Measurements from ENCODE around the gene UGT2B11.
"Not testable (repeated sequence)": the region's sequence is repeated elsewhere in the genome, so short reads cannot be mapped to it uniquely, and the experiment has no call there.

Gene UGT2B11

GRCh38 chr4:69214716-69215115 lies at the start of gene UGT2B11:
TSS of gene UGT2B11 (minus strand) at chr4:69214748. CDS start at chr4:69214722, 26 bp downstream.
- Histone ChIP-seq H3K79me2 (ENCODE audit: control insufficient read depth, insufficient read depth, low read length, unreplicated experiment) (no peaks in the 10 kb centered on the region), H3K27me3 (ENCODE audit: insufficient read depth, low read length) (no peaks in the 10 kb centered on the region), H3K4me1 (ENCODE audit: control insufficient read depth, insufficient read depth, low read length, unreplicated experiment) (no peaks in the 10 kb centered on the region), H3K36me3 (ENCODE audit: insufficient read depth, low read length) (no peaks in the 10 kb centered on the region), H3K27ac (ENCODE audit: low read depth, low read length) (no peak within 1 kb of the TSS), H2AFZ (ENCODE audit: low read length, unreplicated experiment) (no peak within 1 kb of the TSS), H3K4me3 (ENCODE audit: low read depth, low read length) (no peak within 1 kb of the TSS)

GRCh38 chr4:69253147-69253772 lies 38.7 kb upstream of the UGT2B11 start:
- H2AFZ ChIP-seq (ENCODE audit: low read length, unreplicated experiment), result not testable (repeated sequence)

GRCh38 chr4:69250884-69251283 lies 36.3 kb upstream of the UGT2B11 start:
- H2AFZ ChIP-seq (ENCODE audit: low read length, unreplicated experiment); H3K4me1 ChIP-seq (ENCODE audit: control insufficient read depth, insufficient read depth, low read length, unreplicated experiment); H3K27ac ChIP-seq (ENCODE audit: low read depth, low read length); H3K27me3 ChIP-seq (ENCODE audit: insufficient read depth, low read length); H3K79me2 ChIP-seq (ENCODE audit: control insufficient read depth, insufficient read depth, low read length, unreplicated experiment); H3K36me3 ChIP-seq (ENCODE audit: insufficient read depth, low read length); H3K4me3 ChIP-seq (ENCODE audit: low read depth, low read length): not testable (repeated sequence)

More at GRCh38 chr4:69253147-69253772, 38.7 kb upstream of the UGT2B11 start:
- not testable (repeated sequence) for H3K79me2 ChIP-seq (ENCODE audit: control insufficient read depth, insufficient read depth, low read length, unreplicated experiment); H3K4me3 ChIP-seq (ENCODE audit: low read depth, low read length); H3K4me1 ChIP-seq (ENCODE audit: control insufficient read depth, insufficient read depth, low read length, unreplicated experiment); H3K27me3 ChIP-seq (ENCODE audit: insufficient read depth, low read length); H3K27ac ChIP-seq (ENCODE audit: low read depth, low read length); H3K36me3 ChIP-seq (ENCODE audit: insufficient read depth, low read length)

- not testable (repeated sequence) for H3K27me3 ChIP-seq (ENCODE audit: insufficient read depth, low read length); H3K27ac ChIP-seq (ENCODE audit: low read depth, low read length); H3K79me2 ChIP-seq (ENCODE audit: control insufficient read depth, insufficient read depth, low read length, unreplicated experiment); H2AFZ ChIP-seq (ENCODE audit: low read length, unreplicated experiment); H3K4me1 ChIP-seq (ENCODE audit: control insufficient read depth, insufficient read depth, low read length, unreplicated experiment); H3K4me3 ChIP-seq (ENCODE audit: low read depth, low read length); H3K36me3 ChIP-seq (ENCODE audit: insufficient read depth, low read length)
Observed at GRCh38 chr4:69242562-69243240, 28.2 kb upstream of the UGT2B11 start.

- H3K4me3 ChIP-seq (ENCODE audit: low read depth, low read length); H3K79me2 ChIP-seq (ENCODE audit: control insufficient read depth, insufficient read depth, low read length, unreplicated experiment); H3K4me1 ChIP-seq (ENCODE audit: control insufficient read depth, insufficient read depth, low read length, unreplicated experiment); H2AFZ ChIP-seq (ENCODE audit: low read length, unreplicated experiment); H3K27ac ChIP-seq (ENCODE audit: low read depth, low read length); H3K27me3 ChIP-seq (ENCODE audit: insufficient read depth, low read length); H3K36me3 ChIP-seq (ENCODE audit: insufficient read depth, low read length): not testable (repeated sequence)
Observed at GRCh38 chr4:69241746-69242145, 27.2 kb upstream of the UGT2B11 start.

GRCh38 chr4:69240787-69241186 lies 26.2 kb upstream of the UGT2B11 start:
- H3K4me1 ChIP-seq (ENCODE audit: control insufficient read depth, insufficient read depth, low read length, unreplicated experiment); H3K4me3 ChIP-seq (ENCODE audit: low read depth, low read length); H3K27ac ChIP-seq (ENCODE audit: low read depth, low read length); H3K79me2 ChIP-seq (ENCODE audit: control insufficient read depth, insufficient read depth, low read length, unreplicated experiment); H2AFZ ChIP-seq (ENCODE audit: low read length, unreplicated experiment); H3K36me3 ChIP-seq (ENCODE audit: insufficient read depth, low read length); H3K27me3 ChIP-seq (ENCODE audit: insufficient read depth, low read length): not testable (repeated sequence)

GRCh38 chr4:69239557-69240168 lies 25.1 kb upstream of the UGT2B11 start:
- no peaks in the 10 kb centered on the region for H3K4me1 ChIP-seq (ENCODE audit: control insufficient read depth, insufficient read depth, low read length, unreplicated experiment)
- H3K27ac ChIP-seq (ENCODE audit: low read depth, low read length), result no peak overlapping the region
- no peaks in the 10 kb centered on the region for H3K36me3 ChIP-seq (ENCODE audit: insufficient read depth, low read length)
- no peak overlapping the region for H2AFZ ChIP-seq (ENCODE audit: low read length, unreplicated experiment)
- no peak overlapping the region for H3K4me3 ChIP-seq (ENCODE audit: low read depth, low read length)
- no peaks in the 10 kb centered on the region for H3K79me2 ChIP-seq (ENCODE audit: control insufficient read depth, insufficient read depth, low read length, unreplicated experiment)
- H3K27me3 ChIP-seq (ENCODE audit: insufficient read depth, low read length), result no peaks in the 10 kb centered on the region

GRCh38 chr4:69239092-69239491 lies 24.5 kb upstream of the UGT2B11 start:
- H3K4me1 ChIP-seq (ENCODE audit: control insufficient read depth, insufficient read depth, low read length, unreplicated experiment), result no peaks in the 10 kb centered on the region
- no peaks in the 10 kb centered on the region for H3K79me2 ChIP-seq (ENCODE audit: control insufficient read depth, insufficient read depth, low read length, unreplicated experiment)
- no peak overlapping the region for H2AFZ ChIP-seq (ENCODE audit: low read length, unreplicated experiment)
- H3K4me3 ChIP-seq (ENCODE audit: low read depth, low read length), result no peak overlapping the region
- no peaks in the 10 kb centered on the region for H3K36me3 ChIP-seq (ENCODE audit: insufficient read depth, low read length)
- H3K27me3 ChIP-seq (ENCODE audit: insufficient read depth, low read length), result no peaks in the 10 kb centered on the region
- H3K27ac ChIP-seq (ENCODE audit: low read depth, low read length), result no peak overlapping the region

- Histone ChIP-seq H3K79me2 (ENCODE audit: control insufficient read depth, insufficient read depth, low read length, unreplicated experiment) (no peaks in the 10 kb centered on the region), H3K27me3 (ENCODE audit: insufficient read depth, low read length) (0 out of 2 replicates have a peak, but pooled peaks cover 3% of the 10 kb centered on the region), H3K4me1 (ENCODE audit: control insufficient read depth, insufficient read depth, low read length, unreplicated experiment) (no peaks in the 10 kb centered on the region), H2AFZ (ENCODE audit: low read length, unreplicated experiment) (no peak overlapping the region), H3K36me3 (ENCODE audit: insufficient read depth, low read length) (no peaks in the 10 kb centered on the region), H3K27ac (ENCODE audit: low read depth, low read length) (no peak overlapping the region), H3K4me3 (ENCODE audit: low read depth, low read length) (no peak overlapping the region)
Observed at GRCh38 chr4:69224891-69225290, 10.3 kb upstream of the UGT2B11 start.

GRCh38 chr4:69223277-69223676 lies 8.7 kb upstream of the UGT2B11 start:
- H2AFZ ChIP-seq (ENCODE audit: low read length, unreplicated experiment); H3K27me3 ChIP-seq (ENCODE audit: insufficient read depth, low read length); H3K4me3 ChIP-seq (ENCODE audit: low read depth, low read length); H3K27ac ChIP-seq (ENCODE audit: low read depth, low read length); H3K36me3 ChIP-seq (ENCODE audit: insufficient read depth, low read length); H3K79me2 ChIP-seq (ENCODE audit: control insufficient read depth, insufficient read depth, low read length, unreplicated experiment); H3K4me1 ChIP-seq (ENCODE audit: control insufficient read depth, insufficient read depth, low read length, unreplicated experiment): not testable (repeated sequence)

GRCh38 chr4:69218491-69218890 lies 3.9 kb upstream of the UGT2B11 start:
- not testable (repeated sequence) for H3K36me3 ChIP-seq (ENCODE audit: insufficient read depth, low read length); H3K27me3 ChIP-seq (ENCODE audit: insufficient read depth, low read length); H3K79me2 ChIP-seq (ENCODE audit: control insufficient read depth, insufficient read depth, low read length, unreplicated experiment); H3K27ac ChIP-seq (ENCODE audit: low read depth, low read length); H3K4me1 ChIP-seq (ENCODE audit: control insufficient read depth, insufficient read depth, low read length, unreplicated experiment); H3K4me3 ChIP-seq (ENCODE audit: low read depth, low read length); H2AFZ ChIP-seq (ENCODE audit: low read length, unreplicated experiment)
